Amniotic epithelial cell (primary cell): ENCODE data around the gene TUBB6.

Experiments used
- DNase-seq: peaks from one replicate; pipeline ENCODE4 v3.0.0-alpha.2; 2010; ENCODE audit warnings: low read depth

Gene TUBB6

DNA sequence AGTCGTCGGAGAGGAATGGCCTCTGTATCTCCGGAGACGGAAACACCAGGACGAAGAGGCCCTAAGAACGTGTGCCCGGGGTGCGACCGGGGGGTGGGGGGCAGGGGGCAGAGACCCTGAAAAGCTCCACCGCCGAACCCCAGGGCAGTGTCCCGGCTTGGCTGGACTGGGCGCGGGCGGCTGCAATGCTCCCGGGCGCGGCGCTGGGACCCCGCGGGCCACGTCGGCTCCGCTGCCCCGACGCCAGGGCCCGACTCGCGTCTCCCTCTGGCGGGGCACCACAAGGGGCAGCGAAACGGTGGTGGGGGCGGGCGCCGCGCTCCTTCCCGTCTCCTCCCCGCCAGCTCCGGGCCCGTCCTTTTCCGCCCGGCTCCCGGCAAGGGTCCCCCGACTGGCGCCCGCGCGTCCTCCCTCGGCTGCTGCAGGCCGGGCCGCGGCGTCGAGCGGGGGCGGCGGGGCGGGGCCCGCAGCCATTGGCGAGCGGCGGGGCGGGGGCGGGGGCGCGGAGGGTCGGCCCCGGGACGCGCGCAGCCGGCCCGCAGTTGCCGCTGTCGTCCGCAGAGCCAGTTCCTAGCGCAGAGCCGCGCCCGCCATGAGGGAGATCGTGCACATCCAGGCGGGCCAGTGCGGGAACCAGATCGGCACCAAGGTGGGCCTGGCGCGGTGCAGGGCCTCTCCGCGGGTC, at the start of gene TUBB6:
TUBB6 (plus strand) TSS at position 541 of the 685 bp plus-strand sequence; CDS start at position 593, 52 bp downstream.
- peak; percentile 69 for DNase-seq

- DNase-seq, result no peak
Measured at GRCh38 chr18:12258719-12259705, 49.0 kb upstream of the TUBB6 start.

DNA sequence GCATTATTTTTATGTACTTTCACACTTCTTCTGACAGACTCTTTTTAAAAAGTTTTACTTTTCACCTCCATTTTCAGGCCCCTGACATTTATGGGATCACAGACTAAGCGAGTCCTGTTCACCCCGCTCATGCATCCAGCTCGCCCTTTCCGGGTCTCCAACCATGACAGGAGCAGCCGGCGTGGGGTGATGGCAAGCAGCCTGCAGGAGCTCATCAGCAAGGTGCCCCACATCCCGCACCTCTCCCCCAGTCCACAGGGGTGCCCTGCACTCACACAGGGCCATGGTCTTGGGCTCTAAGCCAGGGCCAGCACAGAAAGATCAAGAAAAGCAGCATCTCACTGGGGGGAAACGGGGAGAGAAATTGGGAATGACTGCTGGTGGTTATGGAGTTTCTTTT, 45.3 kb upstream of the TUBB6 start:
- DNase-seq, result no peak

GRCh38 chr18:12264864-12265263, 43.2 kb upstream of the TUBB6 start:
- no peak for DNase-seq

DNA sequence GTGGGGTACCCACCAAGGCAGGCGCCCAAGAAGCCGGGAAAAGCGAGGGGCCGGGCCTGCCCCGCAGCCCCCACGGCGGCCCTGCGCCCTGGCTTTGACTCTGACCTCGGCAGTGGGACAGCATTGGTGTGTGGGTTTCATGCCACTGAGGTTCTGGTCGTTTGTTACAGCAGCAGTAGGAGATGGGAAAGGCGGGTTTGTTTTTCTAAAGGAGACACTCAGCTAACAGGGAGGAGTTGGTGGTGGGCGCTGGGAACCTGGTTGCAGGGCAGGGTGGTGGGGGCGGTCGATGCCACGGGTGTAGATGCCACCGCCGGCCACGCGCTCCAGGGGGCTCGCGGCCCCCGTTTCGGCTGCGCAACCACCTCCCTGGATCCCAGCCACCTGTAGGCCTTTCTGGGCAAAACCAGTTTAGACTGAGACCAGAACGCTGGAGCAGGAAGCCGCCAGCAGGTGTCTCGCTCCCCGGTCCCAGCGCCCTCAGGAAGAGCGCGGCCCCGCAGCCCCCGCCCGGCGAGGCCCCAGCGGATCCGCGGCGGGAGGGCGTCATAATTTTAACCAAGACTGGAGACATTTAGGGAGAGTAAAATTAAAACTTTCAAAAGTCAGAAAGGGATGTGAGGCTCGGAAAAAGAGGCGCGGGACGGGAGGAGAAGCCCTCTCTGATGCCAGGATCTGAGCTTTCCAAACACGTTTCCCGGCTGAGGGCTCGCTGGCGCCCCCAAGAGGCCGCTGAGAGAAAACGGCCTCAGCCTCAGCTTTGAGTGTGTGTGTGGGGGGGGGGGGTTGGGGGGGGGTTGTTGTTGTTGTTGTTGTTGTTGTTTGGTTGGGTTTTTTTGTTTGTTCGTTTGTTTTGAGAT, 36.4 kb upstream of the TUBB6 start:
- DNase-seq, result peak; percentile 65

DNA sequence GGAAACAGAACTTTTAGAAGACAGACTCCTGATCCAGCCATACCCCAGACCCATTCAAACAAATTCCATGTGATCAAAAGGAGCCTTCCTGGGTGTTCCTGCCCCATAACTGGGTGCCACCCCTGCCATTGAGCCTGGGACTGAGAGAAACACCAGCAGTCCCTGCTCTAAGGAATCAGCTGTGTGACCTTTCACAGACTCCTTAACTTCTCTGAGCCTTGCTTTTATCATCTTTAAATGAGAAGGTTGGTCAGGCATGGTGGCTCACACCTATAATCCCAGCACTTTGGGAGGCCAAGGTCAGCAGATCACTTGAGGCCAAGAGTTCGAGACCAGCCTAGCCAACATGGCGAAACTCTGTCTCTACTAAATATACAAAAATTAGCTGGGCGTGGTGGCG, 33.2 kb upstream of the TUBB6 start:
- DNase-seq, result no peak

- DNase-seq, result no peak
Measured at GRCh38 chr18:12276736-12277554, 31.1 kb upstream of the TUBB6 start.

DNA sequence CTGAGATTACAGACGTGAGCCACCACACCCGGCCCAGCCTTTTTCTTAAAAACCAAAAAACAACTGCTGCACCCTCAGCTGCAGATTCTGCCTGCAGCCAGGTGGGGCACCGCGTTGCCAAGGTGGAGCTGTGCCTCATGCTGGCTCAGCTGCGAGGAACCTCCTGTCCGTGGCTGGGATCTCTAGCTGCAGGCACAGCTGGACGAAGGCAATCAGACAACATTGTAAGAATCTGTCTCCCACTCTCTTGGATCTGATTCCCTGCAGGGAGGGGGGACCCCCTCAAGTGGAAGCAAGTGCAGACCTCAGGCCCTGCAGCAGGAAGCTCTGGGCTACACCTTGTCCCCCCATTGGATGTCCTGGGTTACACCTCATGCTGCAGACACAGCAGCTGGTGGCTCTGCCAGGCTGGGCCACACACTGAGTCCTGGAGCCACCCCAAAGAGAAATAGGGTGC, 29.8 kb upstream of the TUBB6 start:
- DNase-seq, result no peak

- DNase-seq, result peak; percentile 97
Measured at GRCh38 chr18:12278741-12279682, 29.0 kb upstream of the TUBB6 start.

DNA sequence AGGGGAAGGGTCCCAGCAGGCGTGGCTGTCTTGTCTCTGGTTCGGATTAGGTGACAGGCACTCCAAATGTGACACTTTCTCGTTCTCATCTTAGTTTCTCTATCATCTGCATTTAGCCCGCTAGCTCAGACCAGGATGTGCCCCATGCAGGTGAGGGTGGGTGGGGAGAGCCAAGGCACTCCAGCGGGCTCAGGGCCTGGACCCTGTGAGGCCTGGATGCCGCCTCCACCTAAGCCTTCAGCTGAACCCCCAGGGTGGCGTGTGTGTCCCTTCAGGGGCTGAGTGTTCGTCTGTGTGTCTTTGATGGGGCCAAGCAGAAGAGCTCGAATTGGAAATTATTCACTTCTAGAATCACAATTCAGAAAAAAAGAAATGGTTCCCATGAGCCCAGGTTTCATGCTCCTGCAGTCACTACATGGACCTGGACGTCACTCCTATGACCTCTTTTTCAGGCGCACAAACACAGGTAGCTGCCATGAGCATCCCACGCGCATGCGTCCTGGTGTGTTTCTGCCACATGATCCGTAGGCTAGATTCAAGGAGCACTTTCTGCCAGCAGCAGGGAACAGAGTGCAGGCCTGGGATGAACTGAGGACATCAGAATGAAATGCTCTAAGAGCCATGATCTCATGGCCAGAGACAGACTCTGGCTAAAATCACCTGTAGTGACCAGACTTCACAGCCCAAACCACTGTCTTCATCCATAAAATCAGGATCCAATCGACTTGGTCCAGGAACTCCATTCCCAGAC, 28.1 kb upstream of the TUBB6 start:
- no peak for DNase-seq

DNA sequence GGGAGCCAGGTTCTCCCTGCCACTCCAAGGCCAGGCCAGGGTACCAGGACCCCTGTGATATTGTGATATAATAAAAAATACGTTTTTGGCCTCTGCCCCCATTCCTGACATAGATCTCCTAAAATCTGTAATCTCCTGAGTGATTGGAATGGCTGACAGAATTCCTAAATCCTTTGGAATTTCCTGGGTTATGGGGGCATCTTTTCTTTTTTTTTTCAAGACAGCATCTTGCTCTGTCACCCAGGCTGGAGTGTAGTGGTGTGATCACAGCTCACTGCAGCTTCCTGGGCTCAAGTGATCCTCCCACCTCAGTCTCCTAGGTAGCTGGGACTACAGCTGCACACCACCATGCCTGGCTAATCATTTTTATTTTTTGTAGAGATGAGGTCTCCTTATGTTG, 26.2 kb upstream of the TUBB6 start:
- DNase-seq, result no peak

DNA sequence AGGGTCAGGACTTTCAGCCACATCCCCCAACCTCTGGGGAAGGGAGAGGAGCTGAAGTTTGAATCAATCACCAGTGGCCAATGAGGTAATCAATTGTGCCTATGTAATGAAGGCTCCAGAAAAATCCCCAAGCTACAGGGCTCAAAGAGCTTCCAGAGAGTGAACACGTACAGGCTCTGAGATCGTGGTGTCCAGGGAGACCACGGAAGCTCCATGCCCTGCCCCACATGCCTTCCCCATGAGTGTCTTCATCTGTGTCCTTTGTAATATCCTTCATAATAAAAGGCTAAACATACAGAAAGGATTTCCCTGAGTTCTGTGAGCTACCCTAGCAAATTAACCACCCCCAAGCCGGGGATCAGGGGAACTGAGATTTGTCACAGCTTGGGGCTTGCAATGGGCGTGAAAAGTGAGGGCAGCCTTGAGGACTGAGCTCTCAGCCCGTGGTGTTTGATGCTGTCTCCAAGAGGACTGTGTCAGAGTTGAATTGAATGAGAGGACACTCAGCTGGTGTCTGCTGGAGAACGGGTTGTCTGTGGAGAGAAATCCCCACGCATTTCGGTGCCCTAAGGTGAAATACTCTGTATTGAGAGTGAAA, 25.5 kb upstream of the TUBB6 start:
- peak; percentile 81 for DNase-seq

- peak; percentile 52 for DNase-seq
Measured at GRCh38 chr18:12283256-12283655, 24.8 kb upstream of the TUBB6 start.

DNA sequence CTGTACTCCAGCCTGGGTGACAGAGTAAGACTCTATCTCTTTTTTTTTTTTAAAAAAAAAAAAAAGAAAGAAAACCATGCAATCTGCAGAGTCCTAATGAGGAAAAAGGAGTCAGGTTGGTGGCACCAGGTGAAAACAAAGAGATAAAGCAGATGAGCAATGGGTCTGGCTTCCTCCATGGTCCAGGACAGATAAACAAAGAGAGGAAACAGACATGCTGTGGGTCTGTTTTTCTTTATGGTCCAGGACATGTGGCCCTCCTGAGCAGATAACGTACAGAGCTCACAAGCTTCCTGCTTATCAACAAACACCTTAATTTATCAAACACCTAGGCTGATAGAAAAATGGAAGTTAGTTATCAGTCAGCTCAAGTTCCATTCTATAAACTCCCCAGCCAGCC, 24.4 kb upstream of the TUBB6 start:
- DNase-seq, result no peak

DNA sequence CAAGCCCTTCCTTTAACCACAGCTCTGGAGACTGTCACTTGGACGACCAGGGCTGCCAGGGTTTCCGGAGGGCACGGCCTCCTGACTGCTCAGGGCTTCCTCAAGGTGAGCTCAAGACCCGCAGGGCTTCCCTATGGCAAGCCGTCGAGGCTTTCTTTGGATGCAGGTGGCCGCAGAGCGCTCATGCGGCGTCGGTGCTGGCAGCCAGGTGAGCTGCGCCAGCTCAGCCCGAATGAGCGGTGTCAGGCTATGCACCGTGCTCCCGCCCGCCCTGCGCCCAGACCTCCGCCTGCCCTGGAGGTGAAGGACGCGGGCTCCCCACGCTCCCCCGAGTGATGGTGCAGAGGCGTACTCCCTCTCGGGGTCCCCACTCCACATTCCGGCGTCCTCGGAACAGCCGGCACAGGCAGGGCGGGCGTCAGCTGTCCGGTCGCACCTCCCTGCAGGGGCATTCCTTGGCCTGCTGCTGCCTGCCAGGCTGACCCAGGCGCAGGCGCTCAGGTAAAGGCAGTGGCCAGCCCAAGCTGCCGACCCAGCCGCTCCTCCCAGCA, 20.8 kb upstream of the TUBB6 start:
- DNase-seq, result no peak

GRCh38 chr18:12287684-12288402, 20.2 kb upstream of the TUBB6 start:
- peak; percentile 85 for DNase-seq

GRCh38 chr18:12288403-12288755, 19.7 kb upstream of the TUBB6 start:
- DNase-seq, result no peak

- no peak for DNase-seq
Measured at GRCh38 chr18:12290086-12290485, 18.0 kb upstream of the TUBB6 start.
